Stimulated activated CD4-positive, alpha-beta T cell treated with anti-CD3 and anti-CD28 coated beads, Interleukin-4, amount 100 ng/mL, for 48 hours (primary cell): ENCODE results near the gene NECAP2.
"Not testable (repeated sequence)": the region's sequence is repeated elsewhere in the genome, so short reads cannot be mapped to it uniquely, and the experiment has no call there.

ENCODE experiments used
- DNase-seq, 2 donors: peaks; one replicate each; pipeline ENCODE4 v3.0.0-alpha.2; 2020; ENCODE audit warnings: low read depth in 2 of 2

NECAP2 gene

DNA sequence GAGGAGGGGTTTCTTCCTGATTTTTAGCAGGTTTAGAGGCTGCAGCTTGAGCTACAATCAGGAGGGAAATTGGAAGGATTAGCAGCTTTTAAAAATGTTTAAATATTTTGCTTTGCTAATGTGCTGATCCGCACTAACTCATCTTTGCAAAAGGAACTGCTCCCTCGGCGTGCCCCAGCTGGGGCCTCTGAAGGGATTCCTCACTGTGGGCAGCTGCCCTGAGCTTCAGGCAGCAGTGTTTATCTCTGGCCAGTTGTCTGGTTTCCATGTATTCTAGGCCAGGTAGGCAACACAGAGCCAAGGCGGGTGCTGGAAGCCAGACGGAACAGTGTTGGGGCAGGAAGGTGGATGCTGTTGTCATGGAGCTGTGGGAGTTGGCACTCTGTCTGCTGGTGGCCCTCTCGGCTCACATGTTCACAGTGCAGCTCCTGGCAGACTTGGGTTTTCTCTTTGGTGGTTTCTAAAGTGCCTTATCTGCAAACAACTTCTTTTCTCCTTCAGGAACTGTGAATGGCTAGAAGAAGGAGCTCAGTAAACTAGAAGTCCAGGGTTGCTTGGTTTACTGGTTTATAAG lies 18.9 kb downstream of the NECAP2 start:
- no peak for DNase-seq

DNA sequence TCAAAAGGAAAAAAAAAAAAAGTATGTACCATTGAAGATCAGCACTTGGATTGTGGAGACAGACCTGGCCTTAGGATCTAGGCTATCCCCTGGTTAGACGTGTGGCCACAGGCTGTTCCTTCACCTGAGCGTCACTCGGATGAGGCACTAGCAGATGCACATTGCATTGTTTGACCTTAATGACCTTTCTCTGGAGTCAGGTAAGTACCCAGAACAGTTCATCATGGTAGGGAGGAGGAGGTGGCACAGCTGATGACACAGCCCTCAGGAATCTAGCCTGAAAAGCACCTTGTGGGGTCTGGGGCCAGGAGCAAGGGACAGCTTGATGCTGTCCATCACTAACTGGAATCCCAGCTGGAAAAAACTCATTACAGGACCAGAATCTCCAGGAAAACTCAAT lies 21.2 kb downstream of the NECAP2 start:
- DNase-seq, result no peak

DNA sequence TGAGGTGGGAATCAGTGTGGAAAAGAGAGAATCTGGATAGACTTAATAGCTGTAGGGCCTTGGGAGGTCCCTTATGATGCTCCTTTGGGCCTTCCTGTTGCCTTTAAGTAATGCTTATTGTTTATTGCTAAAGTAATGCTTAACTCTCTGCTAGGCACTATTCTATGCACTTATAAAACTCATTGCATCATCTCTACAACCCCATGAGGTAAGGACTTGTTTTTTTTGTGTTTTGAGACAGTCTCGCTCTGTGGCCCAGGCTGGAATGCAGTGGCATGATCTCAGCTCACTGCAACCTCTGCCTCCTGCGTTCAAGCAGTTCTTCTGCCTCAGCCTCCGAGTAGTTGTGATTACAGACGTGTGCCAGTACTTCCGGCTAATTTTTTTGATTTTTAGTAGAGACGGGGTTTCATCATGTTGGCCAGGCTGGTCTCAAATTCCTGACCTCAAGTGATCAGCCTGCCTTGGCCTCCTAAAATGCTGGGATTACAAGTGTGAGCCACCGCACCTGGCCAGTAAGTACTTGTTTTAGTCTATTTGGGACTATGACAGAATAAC lies 22.3 kb downstream of the NECAP2 start:
- no peak for DNase-seq

DNA sequence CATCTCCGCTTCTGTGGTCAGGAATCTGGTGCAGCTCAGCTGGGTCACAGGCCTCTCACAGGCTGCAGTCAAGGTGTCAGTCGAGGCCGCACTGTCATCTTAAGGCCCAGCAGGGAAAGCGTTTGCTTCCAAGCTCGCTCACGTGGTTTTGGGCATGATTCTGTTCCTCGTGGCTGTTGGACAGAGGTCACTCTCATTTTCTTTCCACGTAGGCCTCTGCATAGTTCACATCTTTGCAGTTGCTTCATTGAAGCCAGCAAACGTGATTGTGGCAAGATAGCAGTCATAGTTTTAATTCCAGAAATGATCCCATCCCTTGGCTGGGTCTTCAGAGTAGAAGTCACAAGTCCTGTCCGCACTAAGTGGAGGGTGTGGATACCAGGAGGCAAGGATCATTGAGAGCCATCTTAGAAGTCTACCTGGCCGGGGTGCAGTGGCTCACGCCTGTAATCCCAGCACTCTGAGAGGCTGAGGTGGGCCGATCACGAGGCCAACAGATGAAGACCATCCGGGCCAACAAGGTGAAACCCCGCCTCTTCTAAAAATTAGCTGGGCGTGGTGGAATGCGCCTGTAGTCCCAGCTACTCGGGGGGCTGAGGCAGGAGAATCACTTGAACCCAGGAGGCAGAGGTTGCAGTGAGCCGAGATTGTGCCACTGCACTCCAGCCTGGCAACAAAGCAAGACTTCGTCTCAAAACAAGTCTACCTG lies 24.5 kb downstream of the NECAP2 start:
- DNase-seq, result no peak

DNA sequence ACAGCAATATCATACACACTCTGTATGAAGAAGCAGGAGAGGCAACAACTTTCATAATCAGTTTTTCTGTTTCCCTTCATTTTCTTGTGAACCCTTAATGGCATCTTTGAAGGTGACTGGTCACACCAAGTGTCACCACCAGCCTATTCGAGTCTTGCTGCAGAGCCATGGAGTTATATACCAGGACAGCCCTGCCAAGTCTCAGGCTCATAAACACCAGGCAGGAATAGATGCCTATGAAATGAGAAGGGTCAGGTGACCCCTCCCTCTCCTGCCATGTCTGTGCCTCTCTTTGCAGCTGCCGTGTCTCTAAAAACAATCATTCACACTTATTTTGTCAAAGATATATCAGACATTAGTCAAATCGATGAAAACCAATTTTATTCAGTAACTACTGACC lies 28.0 kb downstream of the NECAP2 start:
- no peak for DNase-seq

DNA sequence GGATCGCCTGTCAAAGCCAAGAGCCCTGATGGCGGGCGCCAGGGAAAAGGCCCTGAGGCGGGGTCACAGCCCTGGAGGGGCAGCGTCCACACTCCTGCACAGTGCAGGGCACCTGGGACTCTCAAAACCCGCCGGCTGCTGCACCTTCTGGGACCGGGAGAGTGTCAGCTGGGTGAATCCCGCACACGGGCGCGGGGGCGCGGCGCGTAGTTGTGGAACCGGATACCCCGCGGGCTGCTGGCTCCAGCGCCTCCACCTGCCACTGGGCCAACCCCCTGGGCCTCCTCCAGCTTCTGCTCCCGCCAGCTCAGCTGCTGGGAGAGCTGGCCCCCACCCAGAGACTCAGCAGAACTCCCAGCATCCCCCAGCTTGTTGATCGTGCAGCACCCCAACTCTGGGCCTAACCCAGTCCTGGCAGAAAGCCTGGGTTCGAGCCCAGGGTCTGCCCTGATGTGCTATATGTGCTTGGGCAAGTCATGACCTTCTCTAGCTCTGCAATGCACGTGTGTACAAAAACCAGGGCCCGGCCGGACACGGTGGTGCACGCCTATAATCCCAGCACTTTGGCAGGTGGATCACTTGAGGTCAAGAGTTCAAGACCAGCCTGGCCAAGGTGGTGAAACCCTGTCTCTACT lies 33.8 kb downstream of the NECAP2 start:
- no peak for DNase-seq

DNA sequence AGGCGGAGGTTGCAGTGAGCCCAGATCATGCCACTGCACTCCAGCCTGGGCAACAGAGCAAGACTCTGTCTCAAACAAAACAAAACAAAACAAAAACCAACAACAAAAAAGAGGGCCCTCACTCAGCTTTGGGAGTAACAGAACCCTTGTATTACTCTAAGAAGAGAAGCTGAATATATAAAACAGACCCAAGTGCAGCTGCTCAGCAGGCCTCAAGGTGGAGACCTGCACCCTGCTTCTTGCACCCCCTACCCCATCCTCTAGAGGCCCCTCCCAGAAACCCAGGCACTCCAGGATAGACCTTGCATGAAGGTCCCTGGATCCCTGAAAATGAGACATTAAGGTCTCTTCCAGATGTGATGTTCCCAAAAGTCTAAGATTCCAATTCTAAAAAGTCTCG lies 34.4 kb downstream of the NECAP2 start:
- DNase-seq, result not testable (repeated sequence)

DNA sequence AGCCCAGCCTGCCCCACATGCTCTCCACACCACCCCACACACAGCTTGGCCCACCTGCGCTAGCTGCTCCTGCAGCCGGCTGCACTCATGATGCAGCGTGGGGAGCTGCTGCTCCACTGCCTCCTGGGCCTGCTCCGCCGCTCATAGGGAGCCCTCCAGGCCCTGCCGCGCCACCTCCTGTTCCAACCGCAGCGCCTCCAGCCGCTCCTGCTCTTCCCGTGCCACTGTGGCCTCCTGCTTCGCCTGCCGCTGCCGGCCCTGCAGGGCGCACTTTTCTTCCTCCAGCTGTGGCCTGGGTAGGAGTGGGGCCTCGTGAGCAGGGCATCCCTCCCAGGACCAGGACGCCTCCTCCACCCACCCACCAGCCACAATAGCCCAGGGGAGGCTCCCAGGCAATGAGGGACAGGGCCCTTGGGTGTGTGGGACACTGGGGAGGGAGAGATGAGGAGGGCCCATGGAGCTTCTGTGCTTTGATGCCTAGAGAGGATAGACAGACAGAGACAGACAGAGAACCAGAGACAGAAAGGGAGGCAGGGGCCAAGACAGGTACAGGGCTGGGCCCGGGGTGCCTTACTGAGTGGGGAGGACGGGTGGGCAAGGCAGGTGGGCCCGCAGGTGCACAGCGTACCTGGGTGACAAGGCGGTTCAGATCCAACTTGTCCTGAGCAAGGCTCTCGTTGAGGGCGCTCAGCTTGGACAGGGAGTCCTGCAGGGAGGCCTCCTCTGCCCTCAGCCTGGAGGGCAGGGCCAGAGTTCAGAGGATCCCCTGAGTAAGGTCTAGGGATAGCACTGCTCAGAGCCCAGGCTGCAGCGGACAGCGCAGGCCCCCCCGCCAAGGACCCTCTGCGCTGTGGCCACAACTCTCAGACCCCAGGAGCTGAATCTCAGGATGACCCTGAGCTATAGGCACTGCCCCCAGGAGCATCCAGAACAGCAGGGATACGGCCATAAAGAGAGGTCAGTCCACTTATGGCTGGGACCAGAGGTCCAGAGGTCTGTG lies 35.5 kb downstream of the NECAP2 start:
- DNase-seq, result not testable (repeated sequence)

DNA sequence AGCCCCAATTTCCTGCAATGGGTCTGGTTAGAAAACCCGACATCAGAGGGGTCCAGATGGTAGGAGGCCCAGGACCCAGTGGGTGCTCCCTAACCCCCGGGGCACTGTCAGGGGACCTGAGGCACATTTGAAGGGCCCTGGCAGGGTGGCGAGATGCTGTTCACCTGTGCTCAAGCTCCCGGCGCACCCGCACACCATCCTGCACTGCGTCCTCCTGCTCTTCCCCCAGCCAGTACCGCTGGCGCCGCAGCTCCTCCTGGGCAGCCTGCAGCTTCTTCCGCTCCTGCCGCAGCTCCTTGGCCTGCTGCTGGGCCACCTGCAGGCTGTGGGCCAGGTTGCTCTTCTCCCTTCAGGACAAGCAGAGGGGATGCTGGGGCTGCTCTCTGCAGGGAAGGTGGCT lies 37.6 kb downstream of the NECAP2 start:
- no peak for DNase-seq

DNA sequence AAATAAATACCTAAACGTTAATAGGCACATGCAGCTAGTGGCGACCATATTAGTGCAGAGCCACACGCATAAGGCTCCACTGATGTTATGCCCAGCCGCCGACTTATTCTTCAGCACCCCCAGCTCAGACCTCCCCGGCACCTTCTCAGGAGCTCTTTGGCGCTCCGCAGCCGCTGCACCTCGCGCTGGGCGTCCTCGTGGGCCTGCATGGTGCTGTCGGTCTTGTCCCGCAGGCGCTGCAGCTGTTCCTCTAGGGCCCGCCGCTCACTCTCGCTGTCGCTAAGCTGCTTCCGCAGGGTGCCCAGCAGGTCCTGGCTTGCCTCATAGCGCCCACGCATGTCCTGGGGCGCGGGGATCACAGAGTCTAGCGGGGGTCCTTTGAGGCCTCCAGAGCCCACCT lies 42.6 kb downstream of the NECAP2 start:
- DNase-seq, result not testable (repeated sequence)

DNA sequence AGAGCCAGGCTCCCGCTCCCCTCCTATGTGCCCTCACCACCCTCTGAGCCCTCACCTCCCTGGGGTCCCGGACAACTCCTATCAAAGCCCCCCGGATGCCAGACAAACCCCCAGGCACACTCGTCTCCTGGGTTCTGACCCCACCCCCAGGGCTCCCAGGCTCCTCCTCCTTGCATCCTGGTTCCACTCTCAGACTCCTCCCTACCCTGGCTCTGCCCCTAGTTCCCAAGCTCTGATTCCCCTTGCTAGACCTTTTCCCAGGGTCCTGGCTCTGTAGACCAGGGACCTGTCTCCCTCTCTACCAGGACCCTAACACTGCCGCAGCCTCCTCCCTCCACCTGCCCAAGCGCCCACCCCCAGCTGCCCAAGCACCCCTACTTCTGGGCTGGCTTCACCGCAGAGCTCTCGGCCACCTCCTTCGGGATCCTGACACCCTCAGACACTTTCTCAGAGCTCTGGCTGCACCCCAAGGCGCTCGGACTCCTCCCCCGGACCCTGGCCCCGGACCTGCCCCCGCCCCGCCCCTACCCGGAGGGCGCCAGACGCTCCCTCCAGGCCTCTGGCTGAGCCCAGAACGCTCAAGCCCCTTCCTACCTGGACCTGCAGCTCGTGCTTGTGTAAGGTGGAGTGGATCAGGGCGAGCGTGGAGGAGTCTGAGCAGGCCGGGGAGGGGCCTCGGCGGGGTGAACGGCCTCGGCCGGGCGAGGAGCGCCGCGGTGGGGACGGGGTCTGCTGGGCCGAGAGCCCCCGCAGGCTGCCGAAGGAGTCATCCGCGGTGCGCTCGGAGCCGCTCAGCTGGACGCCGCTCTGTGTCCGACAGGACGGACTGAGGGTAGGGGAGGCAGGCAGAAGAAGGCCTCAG lies 43.3 kb downstream of the NECAP2 start:
- not testable (repeated sequence) for DNase-seq

DNA sequence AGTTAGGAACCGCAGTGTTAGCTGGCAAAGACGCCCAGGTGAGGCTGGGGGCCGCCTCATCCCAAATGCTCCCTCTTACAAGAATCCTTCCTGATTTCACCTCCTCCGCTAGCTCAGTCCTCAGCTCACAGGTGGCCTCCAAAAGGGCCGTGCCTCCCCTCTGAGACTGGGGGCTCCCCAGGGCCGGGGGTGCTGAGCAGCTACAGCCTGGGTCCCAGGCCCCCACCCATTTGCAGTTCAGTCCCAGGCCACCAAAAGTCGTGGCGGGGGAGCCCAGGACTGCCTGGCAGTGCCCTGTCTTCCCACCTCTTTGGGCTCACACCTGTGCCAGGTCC lies 43.9 kb downstream of the NECAP2 start:
- no peak for DNase-seq

DNA sequence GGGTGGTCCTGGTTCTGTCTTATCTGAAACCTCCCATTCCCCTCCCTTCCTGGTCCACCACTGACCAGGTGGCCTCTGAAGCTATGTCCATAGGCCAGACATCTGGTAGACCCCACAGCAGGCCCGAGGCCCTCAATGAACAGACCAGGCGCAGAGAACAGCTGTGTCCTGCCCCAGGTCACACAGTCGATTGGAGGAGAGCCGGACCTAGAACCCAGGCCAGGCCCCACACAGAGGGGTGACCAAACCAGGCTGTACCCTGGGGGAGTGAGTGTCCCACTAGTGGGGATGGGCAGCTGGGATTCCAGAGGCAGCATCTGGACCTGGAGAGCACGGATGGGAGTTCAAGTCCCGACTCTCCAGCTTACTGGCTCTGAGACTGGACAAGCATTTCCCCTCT lies 44.4 kb downstream of the NECAP2 start:
- DNase-seq, result no peak

DNA sequence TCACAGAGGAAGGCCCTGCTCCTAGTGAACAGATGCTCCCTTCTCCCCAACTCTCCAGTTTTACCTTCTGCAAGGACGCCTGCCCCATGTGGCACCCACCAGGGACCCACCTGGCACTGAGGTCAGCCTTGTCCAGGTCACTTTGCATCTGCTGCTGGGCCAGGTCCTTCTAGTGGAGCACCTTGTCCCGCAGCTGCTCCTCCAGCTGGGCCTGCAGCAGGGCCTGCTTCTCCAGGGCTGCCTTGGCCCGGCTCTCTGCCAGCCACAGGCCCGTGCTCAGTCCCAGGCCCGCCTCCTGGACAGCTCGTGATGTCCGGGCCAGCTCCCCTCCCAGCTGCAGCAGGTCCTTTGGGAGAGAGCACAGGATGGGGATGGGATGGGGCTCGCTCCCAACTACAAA lies 45.8 kb downstream of the NECAP2 start:
- not testable (repeated sequence) for DNase-seq

DNA sequence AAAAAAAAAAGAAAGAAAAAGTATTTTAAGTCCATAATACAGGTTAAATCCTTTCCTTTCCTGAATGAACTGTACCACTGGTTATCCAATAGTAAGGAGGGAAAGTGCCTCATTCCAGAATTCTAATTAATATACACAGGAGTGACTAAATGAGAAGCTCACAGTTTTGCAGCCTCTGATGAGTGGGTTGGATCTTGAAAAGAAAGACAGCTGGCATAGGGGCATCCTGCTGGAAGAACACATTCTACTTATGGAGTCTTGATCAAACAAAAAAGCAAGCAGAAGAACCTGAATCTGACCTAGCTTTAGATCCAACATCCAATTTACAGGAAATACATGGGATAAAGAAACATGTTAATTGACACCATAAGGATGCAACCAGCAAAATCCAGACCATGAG lies 46.5 kb downstream of the NECAP2 start:
- DNase-seq, result not testable (repeated sequence)

DNA sequence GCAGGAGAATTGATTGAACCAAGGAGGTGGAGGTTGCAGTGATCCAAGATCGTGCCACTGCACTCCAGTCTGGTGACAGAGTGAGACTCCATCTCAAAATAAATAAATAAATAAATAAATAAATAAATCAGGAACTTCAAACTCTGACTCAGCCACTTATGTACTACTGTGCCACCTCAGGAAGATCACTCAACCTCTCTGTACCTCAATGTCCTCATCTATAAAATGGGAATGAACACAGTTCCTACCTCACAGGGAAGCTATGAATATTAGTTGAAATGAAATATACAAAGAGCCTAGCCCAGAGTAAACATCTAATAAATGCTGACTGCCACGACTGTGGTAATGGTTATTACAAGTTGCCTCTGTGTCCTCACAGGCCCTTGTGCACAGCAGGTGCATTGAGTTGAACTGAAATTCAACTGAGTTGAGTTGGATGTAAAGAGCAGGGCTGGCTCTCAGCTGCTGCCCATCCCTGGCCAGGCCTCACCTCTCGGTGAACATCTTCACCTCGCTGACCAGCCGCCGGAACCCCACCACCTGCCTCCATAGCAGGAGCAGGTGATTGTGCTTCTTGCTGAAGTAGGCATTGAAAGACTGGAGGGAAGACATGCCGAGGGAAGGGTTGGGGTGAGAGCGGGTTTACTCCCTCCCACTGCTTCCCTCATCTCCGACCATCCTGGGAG lies 48.8 kb downstream of the NECAP2 start:
- DNase-seq, result not testable (repeated sequence)

DNA sequence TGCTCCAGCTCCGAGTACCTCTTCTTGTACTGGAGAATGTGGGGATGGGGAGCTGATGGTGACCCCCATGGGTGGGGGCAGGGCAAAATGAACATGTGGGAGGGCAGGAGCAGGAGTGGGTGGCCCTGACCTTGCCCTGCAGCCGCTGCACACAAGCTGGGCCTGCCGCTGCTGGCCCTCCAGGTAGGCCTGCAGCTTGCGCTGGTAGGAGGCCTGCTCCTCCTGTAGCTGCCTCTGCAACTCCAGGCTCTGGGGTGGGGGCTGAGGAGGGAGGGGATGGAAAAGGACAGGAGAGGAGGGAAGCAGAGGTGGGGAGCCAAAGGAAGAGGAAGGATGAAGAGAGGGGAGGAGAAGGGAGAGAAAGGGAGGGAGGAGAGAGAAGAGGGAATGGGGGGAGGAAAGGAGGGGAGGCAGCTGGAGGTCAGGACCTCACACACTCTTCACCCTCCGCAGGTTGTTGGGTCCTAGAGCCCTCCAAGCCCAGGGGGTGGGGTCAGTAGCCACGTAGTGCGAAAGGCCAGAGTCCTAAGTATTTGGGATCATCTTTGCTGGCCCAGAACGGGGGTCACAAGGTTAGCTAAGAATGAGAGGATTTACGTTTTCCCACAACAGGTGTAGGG lies 50.6 kb downstream of the NECAP2 start:
- DNase-seq, result no peak

DNA sequence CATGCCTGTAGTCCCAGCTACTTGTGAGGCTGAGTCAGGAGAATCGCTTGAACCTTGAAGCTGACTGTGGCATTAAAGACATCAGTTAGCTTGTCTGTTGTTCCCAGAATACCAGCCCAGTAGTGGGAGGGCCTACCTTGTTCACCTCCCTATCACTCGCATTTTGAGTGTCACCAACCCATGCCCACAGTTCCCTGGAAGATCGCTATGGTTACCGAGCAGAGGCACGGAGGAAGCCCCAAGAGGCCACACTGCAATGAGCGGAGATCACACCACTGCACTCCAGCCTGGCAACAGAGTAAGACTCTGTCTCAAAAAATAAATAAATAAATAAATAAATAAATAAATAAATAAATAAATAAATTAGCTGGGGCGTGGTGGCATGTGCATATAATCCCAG lies 52.4 kb downstream of the NECAP2 start:
- DNase-seq, result peak in 1 of 2 donors; percentile 13

DNA sequence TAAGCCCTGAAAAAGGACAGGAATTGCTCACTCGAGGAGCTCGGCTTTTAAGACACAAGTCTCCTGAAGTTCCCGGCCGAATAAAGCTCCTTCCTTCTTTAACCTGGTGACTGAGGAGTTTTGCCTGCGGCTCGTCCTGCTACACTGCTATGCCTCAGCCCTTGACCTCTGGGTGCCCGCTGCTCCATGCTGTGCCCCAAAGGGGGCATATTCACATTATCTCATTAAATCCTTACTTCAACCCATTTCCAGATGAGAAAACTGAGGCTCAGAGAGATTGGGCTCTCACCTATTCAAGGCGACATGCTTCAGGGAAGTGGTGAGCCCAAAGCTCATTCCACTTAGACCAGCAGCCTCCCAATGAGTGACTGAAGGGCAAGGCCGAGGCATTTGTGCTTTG lies 53.2 kb downstream of the NECAP2 start:
- not testable (repeated sequence) for DNase-seq

DNA sequence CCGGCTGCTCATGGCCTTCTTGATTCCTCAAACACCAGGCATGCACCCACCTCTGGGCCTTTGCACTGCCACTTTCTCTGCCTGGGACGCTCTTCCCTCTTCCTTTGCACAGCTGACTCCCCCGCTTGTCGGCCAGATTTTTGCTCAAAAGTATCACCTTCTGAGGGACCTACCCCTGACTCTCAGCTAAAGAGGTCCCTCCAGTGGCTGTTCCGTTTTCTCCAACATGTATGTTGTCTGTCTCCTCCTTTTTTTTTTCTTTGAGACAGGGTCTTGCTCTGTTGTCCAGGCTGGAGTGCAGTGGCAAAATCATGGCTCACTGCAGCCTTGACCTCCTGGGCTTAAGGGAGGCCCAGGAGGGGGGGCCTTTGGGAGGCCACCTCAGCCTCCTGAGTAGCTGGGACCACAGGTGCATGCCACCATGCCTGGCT lies 57.0 kb downstream of the NECAP2 start:
- DNase-seq, result not testable (repeated sequence)
